HG02571 (cell line): Measurements from ENCODE around the gene ABHD16A.

Experiments used
- ATAC-seq: cut with Tn5 transposase; IDR thresholded peaks from one replicate; pipeline ENCODE4 v1.9.1; 2021; ENCODE audit warnings: mild to moderate bottlenecking, moderate library complexity; ENCODE audit not compliant: unreplicated experiment

The ABHD16A gene

GRCh38 chr6:31663126-31663960 lies 39.8 kb downstream of the ABHD16A start:
- ATAC-seq = no peak

- no peak for ATAC-seq
Observed at GRCh38 chr6:31662124-31662723, 40.9 kb downstream of the ABHD16A start.

- ATAC-seq = no peak
Observed at GRCh38 chr6:31661262-31662123, 41.6 kb downstream of the ABHD16A start.

- peak; percentile 45 for ATAC-seq
Observed at GRCh38 chr6:31660381-31661261, 42.5 kb downstream of the ABHD16A start, which contains the start of gene C6orf47. TSS of gene C6orf47 (minus strand) at chr6:31660778. CDS start at chr6:31659947, 831 bp downstream.

- ATAC-seq = no peak
Observed at GRCh38 chr6:31659649-31660380, 43.3 kb downstream of the ABHD16A start.

- ATAC-seq = no peak
Observed at GRCh38 chr6:31658983-31659648, 44.0 kb downstream of the ABHD16A start.

- no peak for ATAC-seq
Observed at GRCh38 chr6:31658158-31658688, 44.9 kb downstream of the ABHD16A start.

GRCh38 chr6:31657406-31658157 lies 45.5 kb downstream of the ABHD16A start:
- no peak for ATAC-seq

GRCh38 chr6:31655349-31656237 lies 47.5 kb downstream of the ABHD16A start, which contains the start of gene APOM:
TSS of gene APOM (plus strand) at chr6:31655894. CDS start at chr6:31655967, 73 bp downstream.
- ATAC-seq = no peak

- ATAC-seq = no peak
Observed at GRCh38 chr6:31654574-31655348, 48.4 kb downstream of the ABHD16A start.

- peak; percentile 53 for ATAC-seq
Observed at GRCh38 chr6:31652925-31653724, 50.0 kb downstream of the ABHD16A start.

GRCh38 chr6:31651602-31652191 lies 51.4 kb downstream of the ABHD16A start:
- ATAC-seq = peak; percentile 19

- ATAC-seq = no peak
Observed at GRCh38 chr6:31645325-31645724, 57.8 kb downstream of the ABHD16A start.

- ATAC-seq = no peak
Observed at GRCh38 chr6:31643818-31644454, 59.2 kb downstream of the ABHD16A start.
